GM18909 (cell line): ENCODE measurements around the gene FLCN.

Experiments used
- ATAC-seq: cut with Tn5 transposase; IDR thresholded peaks from one replicate; pipeline ENCODE4 v1.9.1; 2021; ENCODE audit warnings: mild to moderate bottlenecking; ENCODE audit not compliant: unreplicated experiment, poor library complexity

The FLCN gene

DNA sequence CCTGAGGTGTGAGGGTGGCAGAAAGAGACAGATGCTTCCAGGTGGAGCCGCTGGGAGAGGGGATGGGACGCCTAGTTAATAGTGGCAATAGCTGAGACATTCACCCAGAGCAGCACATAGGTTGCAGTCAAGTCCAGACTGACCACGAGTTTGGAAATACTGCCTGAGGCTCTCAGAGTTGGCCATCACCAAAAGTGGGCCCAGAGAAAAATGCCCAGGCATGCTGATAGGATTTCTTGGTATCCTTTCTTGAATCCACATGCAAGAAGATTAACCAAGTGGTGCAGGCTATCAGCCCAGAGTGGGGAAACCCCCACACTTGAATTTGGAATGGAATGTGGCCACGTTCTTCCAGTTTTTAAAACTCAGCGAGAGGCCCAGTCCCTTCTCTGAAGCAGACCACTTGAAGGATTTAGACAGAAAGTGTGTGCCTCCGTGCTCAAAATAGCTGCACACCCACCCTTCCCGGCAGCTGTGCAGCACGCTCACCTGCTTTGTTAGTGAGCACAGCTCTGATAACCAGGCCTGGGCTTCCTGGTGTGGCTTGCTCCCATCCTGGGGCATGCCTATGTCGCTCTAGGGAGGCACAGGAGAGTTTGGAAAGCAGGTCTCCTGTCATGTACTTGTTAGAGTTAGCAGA, 66.5 kb downstream of the FLCN start:
- no peak for ATAC-seq

DNA sequence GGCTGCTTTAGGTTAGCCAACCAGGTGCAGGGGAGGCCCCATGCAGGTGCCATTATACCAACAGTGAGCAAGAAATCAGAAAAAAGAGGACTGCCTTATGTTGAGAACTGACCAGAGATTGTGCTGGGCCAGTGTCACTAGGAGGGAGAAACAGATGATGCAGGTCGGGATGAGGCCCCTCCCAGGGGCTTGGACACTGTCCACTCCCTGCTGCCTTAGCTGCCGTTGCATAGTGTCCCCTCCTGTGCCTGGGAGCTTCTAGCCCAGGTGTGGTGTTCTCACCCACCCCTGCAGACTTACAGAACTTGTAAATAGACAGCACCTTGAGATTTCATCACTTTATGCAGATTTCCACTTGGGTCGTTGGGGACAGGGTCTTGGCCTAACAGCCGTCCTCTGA, 67.6 kb downstream of the FLCN start:
- ATAC-seq = no peak

GRCh38 chr17:17168401-17168800, 68.6 kb downstream of the FLCN start:
- ATAC-seq = no peak

DNA sequence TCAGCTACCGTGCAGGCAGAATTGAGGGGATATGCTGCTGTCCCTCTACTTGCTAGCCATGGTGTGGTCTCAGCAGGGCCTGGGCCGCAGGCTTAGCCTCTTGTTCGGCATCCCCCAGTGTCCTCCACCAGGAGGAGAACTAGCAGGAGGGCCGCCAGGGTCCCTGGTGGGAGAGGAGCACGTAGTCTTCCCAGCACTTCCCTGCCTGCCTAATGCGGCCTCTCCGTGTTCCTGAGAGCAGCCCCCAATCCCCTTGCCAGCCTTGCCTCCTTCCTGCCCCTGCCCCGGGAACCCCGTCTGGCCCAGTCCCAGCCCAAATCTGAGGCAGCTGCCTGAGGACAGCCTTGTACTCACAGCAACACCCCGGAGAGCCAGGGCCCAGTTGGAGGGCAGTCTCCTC, 69.0 kb downstream of the FLCN start:
- no peak for ATAC-seq

DNA sequence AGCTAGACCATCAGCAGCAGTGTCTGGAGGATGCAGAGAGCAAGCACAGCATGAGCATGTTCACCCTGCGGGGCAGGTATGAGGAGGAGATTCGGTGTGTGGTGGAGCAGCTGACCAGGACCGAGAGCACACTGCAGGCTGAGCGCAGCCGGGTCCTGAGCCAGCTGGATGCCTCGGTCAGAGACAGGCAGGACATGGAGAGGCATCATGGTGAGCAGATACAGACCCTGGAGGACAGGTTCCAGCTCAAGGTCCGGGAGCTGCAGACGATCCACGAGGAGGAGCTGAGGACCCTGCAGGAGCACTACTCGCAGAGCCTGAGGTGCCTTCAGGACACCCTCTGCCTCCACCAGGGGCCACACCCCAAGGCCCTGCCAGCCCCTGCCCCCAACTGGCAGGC, 69.6 kb downstream of the FLCN start:
- ATAC-seq = no peak

DNA sequence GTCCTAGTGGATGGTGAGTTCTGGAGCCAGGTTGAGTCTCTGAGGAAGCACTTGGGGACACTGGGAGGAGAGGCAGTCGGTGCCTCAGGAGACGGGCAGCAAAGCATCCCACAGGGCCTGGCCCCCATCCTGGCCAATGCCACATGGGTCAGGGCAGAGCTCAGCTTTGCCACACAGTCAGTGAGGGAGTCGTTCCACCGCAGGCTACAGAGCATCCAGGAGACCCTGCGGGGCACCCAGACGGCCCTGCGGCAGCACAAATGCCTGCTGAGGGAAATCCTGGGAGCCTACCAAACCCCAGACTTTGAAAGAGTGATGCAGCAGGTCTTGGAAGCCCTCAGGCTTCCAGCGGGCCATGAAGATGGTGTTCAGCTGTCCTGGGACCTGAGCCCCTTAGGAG, 70.5 kb downstream of the FLCN start:
- ATAC-seq = no peak

DNA sequence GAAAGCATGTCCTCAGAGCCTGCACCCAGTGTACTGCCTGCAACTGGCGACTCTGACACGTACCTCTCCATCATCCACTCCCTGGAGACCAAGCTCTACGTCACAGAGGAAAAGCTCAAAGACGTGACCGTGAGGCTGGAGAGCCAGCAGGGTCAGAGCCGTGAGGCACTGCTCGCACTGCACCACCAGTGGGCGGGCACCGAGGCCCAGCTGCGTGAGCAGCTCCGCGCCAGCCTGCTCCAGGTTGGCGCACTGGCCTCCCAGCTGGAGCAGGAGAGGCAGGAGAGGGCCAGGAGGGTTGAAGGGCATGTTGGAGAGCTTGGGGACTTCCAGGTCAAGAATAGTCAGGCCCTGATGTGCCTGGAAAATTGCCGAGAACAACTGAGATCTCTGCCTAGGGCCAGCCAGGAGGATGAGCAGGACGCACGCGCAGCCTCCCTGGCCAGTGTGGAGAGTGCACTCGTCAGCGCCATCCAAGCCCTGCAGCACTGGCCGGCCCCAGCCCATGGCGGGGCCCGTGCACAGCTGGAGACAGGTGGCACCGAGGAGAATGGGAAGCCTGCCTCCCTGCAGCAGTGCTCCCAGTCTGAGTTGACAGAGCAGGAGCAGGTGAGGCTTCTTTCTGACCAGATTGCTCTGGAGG, 71.2 kb downstream of the FLCN start:
- no peak for ATAC-seq

DNA sequence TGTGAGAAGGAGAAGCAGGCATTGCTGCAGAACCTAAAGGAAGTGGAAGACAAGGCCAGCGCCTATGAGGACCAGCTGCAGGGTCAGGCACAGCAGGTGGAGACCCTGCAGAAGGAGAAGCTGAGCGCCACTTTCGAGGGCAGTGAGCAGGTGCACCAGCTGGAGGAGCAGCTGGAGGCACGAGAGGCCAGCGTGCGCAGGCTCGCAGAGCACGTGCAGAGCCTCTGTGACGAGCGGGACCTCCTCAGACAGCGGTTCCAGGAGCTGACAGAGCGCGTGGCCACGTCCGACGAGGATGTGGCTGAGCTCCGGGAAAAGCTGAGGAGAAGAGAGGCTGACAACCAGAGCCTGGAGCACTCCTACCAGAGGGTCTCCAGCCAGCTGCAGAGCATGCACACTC, 72.3 kb downstream of the FLCN start:
- no peak for ATAC-seq

DNA sequence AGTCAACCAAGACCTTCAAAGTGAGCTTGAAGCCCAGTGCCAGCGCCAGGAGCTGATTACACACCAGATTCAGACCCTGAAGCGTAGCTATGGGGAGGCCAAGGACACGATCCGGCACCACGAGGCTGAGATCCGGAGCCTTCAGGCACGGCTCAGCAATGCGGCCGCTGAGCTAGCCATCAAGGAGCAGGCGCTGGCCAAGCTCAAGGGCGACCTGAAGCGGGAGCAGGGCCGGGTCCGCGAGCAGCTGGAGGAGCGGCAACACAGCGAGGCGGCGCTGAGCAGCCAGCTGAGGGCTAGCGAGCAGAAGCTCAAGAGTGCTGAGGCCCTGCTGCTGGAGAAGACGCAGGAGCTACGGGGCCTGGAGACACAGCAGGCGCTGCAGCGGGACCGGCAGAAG, 72.8 kb downstream of the FLCN start:
- ATAC-seq = no peak
